ENCODE measurements around the gene CYB5D1. TPM values are rescaled to one million over a fixed set of nuclear protein-coding genes. Genes with fewer than 3 reads are reported as not detected.

The CYB5D1 gene
- total RNA-seq, 1 experiment from 2014 or later = 6.6 TPM

- DNase-seq (ENCODE audit: low read depth) = peak; percentile 88
These were observed 23.8 kb upstream of the CYB5D1 start, which contains the start of gene KDM6B for GRCh38 chr17:7833795-7834541. Gene KDM6B, plus strand, starts transcription at chr17:7834217. Its CDS starts 11,338 bp downstream, at chr17:7845555.

GRCh38 chr17:7834542-7834956 is 23.3 kb upstream of the CYB5D1 start:
- DNase-seq (ENCODE audit: low read depth) = peak; percentile 83

- peak; percentile 98 for DNase-seq (ENCODE audit: low read depth)
These were observed 22.6 kb upstream of the CYB5D1 start for GRCh38 chr17:7834957-7835813.

- peak; percentile 83 for DNase-seq (ENCODE audit: low read depth)
These were observed 21.8 kb upstream of the CYB5D1 start for GRCh38 chr17:7835814-7836595.

GRCh38 chr17:7836596-7837407 is 21.0 kb upstream of the CYB5D1 start:
- peak; percentile 96 for DNase-seq (ENCODE audit: low read depth)

- no peak for DNase-seq (ENCODE audit: low read depth)
These were observed 20.3 kb upstream of the CYB5D1 start for GRCh38 chr17:7837408-7838088.

GRCh38 chr17:7838090-7839075 is 19.4 kb upstream of the CYB5D1 start:
- peak; percentile 60 for DNase-seq (ENCODE audit: low read depth)

GRCh38 chr17:7839190-7839875 is 18.5 kb upstream of the CYB5D1 start:
- DNase-seq (ENCODE audit: low read depth) = no peak

GRCh38 chr17:7839876-7840261 is 17.9 kb upstream of the CYB5D1 start:
- peak; percentile 32 for DNase-seq (ENCODE audit: low read depth)

GRCh38 chr17:7840441-7840840 is 17.4 kb upstream of the CYB5D1 start:
- DNase-seq (ENCODE audit: low read depth) = no peak

GRCh38 chr17:7840875-7841274 is 16.9 kb upstream of the CYB5D1 start:
- no peak for DNase-seq (ENCODE audit: low read depth)

- DNase-seq (ENCODE audit: low read depth) = peak; percentile 89
These were observed 16.3 kb upstream of the CYB5D1 start for GRCh38 chr17:7841396-7841914.

GRCh38 chr17:7841915-7842379 is 15.9 kb upstream of the CYB5D1 start:
- peak; percentile 77 for DNase-seq (ENCODE audit: low read depth)

- peak; percentile 92 for DNase-seq (ENCODE audit: low read depth)
These were observed 15.2 kb upstream of the CYB5D1 start for GRCh38 chr17:7842380-7843256.

- DNase-seq (ENCODE audit: low read depth) = no peak
These were observed 14.6 kb upstream of the CYB5D1 start for GRCh38 chr17:7843257-7843535.

GRCh38 chr17:7843536-7844291 is 14.1 kb upstream of the CYB5D1 start:
- peak; percentile 84 for DNase-seq (ENCODE audit: low read depth)

Data from M059J (cell line).